Liver (tissue), 9 donors: ENCODE data around the gene RHEB. TPM values are rescaled to one million over a fixed set of nuclear protein-coding genes. Genes with fewer than 3 reads are reported as not detected.

ENCODE experiments used
- DNase-seq: peaks from one replicate; pipeline ENCODE4 v3.0.0-alpha.2; 2017; ENCODE audit warnings: low spot score
- H3K27ac ChIP-seq, 2 donors: one replicate each; pipeline ENCODE4 v1.7.0; 2013; ENCODE audit warnings: inconsistent platforms in 2 of 2, low read length in 2 of 2, control low read depth in 1 of 2, low read depth in 1 of 2, mild to moderate bottlenecking in 1 of 2
- H3K27me3 ChIP-seq, 4 donors: one replicate each; pipeline versions ENCODE4 v1.6.1 to v1.7.0; 2013; ENCODE audit warnings: low read length in 3 of 4, inconsistent platforms in 1 of 4, mild to moderate bottlenecking in 1 of 4, moderate library complexity in 1 of 4; ENCODE audit not compliant: control insufficient read depth in 4 of 4, insufficient read depth in 4 of 4
- H3K36me3 ChIP-seq, 4 donors: one replicate each; pipeline versions ENCODE4 v1.6.1 to v1.7.0; 2013; ENCODE audit warnings: low read length in 3 of 4, mild to moderate bottlenecking in 3 of 4, low read depth in 1 of 4, moderate library complexity in 1 of 4; ENCODE audit not compliant: control insufficient read depth in 4 of 4, insufficient read depth in 3 of 4
- H3K4me1 ChIP-seq, 4 donors: one replicate each; pipeline versions ENCODE4 v1.6.1 to v1.7.0; 2013; ENCODE audit warnings: low read length in 3 of 4, mild to moderate bottlenecking in 3 of 4, moderate library complexity in 1 of 4; ENCODE audit not compliant: control insufficient read depth in 4 of 4, insufficient read depth in 4 of 4
- H3K4me3 ChIP-seq, 3 donors: one replicate each; pipeline versions ENCODE4 v1.6.1 to v1.7.0; 2013; ENCODE audit warnings: low read length in 3 of 3, control low read depth in 1 of 3, low read depth in 1 of 3, mild to moderate bottlenecking in 1 of 3
- H3K9ac ChIP-seq, 2 donors: one replicate each; pipeline ENCODE4 v1.7.0; 2013; ENCODE audit warnings: low read length in 2 of 2, mild to moderate bottlenecking in 2 of 2, moderate library complexity in 2 of 2, control low read depth in 1 of 2, low read depth in 1 of 2
- H3K9me3 ChIP-seq, 4 donors: one replicate each; pipeline versions ENCODE4 v1.6.1 to v1.7.0; 2013; ENCODE audit warnings: low read length in 3 of 4; ENCODE audit not compliant: control insufficient read depth in 4 of 4
- ATF3 ChIP-seq: IDR thresholded peaks from 2 replicates; pipeline ENCODE4 v1.6.1; 2016; ENCODE audit warnings: antibody characterized with exemption
- FOXA1 ChIP-seq: IDR thresholded peaks from 2 replicates; pipeline ENCODE4 v1.6.1; 2016; ENCODE audit warnings: antibody characterized with exemption
- FOXA2 ChIP-seq: IDR thresholded peaks from 2 replicates; pipeline ENCODE4 v1.6.1; 2016; ENCODE audit warnings: antibody characterized with exemption
- GABPA ChIP-seq, 2 donors: IDR thresholded peaks in 1 of 2; conservative IDR thresholded peaks in 1 of 2; 2 replicates each; pipeline ENCODE4 v1.6.1; 2016; ENCODE audit warnings: antibody characterized with exemption in 2 of 2, mild to moderate bottlenecking in 1 of 2, moderate library complexity in 1 of 2
- HNF4A ChIP-seq, 2 donors: conservative IDR thresholded peaks; 2 replicates each; pipeline ENCODE4 v1.6.1; 2016; ENCODE audit warnings: antibody characterized with exemption in 2 of 2, mild to moderate bottlenecking in 2 of 2
- HNF4G ChIP-seq: IDR thresholded peaks from 2 replicates; pipeline ENCODE4 v1.6.1; 2016; ENCODE audit warnings: antibody characterized with exemption
- JUND ChIP-seq, 2 donors: IDR thresholded peaks; 2 replicates each; pipeline ENCODE4 v1.6.1; 2016; ENCODE audit warnings: antibody characterized with exemption in 2 of 2
- NR2F2 ChIP-seq: IDR thresholded peaks from 2 replicates; pipeline ENCODE4 v1.6.1; 2016; ENCODE audit warnings: antibody characterized with exemption
- RAD21 ChIP-seq, 2 donors: IDR thresholded peaks; 2 replicates each; pipeline ENCODE4 v1.6.1; 2016; ENCODE audit warnings: antibody characterized with exemption in 2 of 2, mild to moderate bottlenecking in 2 of 2
- REST ChIP-seq: IDR thresholded peaks from 2 replicates; pipeline ENCODE4 v1.6.1; 2016; ENCODE audit warnings: antibody characterized with exemption, mild to moderate bottlenecking
- RXRA ChIP-seq, 2 donors: IDR thresholded peaks; 2 replicates each; pipeline ENCODE4 v1.6.1; 2017 to 2018; ENCODE audit warnings: antibody characterized with exemption in 2 of 2, mild to moderate bottlenecking in 1 of 2
- SP1 ChIP-seq: IDR thresholded peaks from 2 replicates; pipeline ENCODE4 v1.6.1; 2018; ENCODE audit warnings: antibody characterized with exemption, mild to moderate bottlenecking
- TAF1 ChIP-seq: conservative IDR thresholded peaks from 2 replicates; pipeline ENCODE4 v1.6.1; 2016; ENCODE audit warnings: antibody characterized with exemption, mild to moderate bottlenecking
- YY1 ChIP-seq: IDR thresholded peaks from 2 replicates; pipeline ENCODE4 v1.6.1; 2016; ENCODE audit warnings: antibody characterized with exemption, mild to moderate bottlenecking
- WGBS: extraction: QIAGEN DNeasy Blood & Tissue Kit; methylation state at CpG from one replicate; pipeline ENCODE4 v1.1.7; 2013; 5-methylcytosine and 5-hydroxymethylcytosine counted together
- polyA plus RNA-seq, 2 donors: library from polyadenylated mRNA; stranded (reverse) in 1 of 2; unstranded in 1 of 2; fragments of 200-250 nt in 1 of 2; fragments of >200 nt in 1 of 2; fragmentation: Nextera tagmentation in 1 of 2; extraction: Ambion mirVana in 1 of 2; gene quantifications; one replicate each; pipeline versions ENCODE4 v1.2.1 to v1.2.3, GENCODE V29; 2013 to 2015
- total RNA-seq, 2 donors: library from RNA; depleted of rRNA; stranded (reverse); fragments of >200 nt; gene quantifications; one replicate each; pipeline ENCODE4 v1.2.3, GENCODE V29; 2014
- TF ChIP-seq, protein P1 (sequence below): IDR thresholded peaks from 2 replicates; pipeline ENCODE4 v1.6.1; 2016; ENCODE audit warnings: antibody characterized with exemption
- TF ChIP-seq, protein P2 (sequence below): IDR thresholded peaks from 2 replicates; pipeline ENCODE4 v1.6.1; 2016; ENCODE audit warnings: antibody characterized with exemption
- donor health status: healthy.
- donor health status: healthy.
- donor health status: healthy.
- donor health status: healthy.
- donor health status: healthy.

RHEB gene
- total and polyA plus RNA-seq, 4 donors = 29.5 to 59.0 (median 36.5) TPM

GRCh38 chr7:151542606-151543130 is 23.0 kb upstream of the RHEB start (continued):
- TF ChIP-seq, protein P1, sequence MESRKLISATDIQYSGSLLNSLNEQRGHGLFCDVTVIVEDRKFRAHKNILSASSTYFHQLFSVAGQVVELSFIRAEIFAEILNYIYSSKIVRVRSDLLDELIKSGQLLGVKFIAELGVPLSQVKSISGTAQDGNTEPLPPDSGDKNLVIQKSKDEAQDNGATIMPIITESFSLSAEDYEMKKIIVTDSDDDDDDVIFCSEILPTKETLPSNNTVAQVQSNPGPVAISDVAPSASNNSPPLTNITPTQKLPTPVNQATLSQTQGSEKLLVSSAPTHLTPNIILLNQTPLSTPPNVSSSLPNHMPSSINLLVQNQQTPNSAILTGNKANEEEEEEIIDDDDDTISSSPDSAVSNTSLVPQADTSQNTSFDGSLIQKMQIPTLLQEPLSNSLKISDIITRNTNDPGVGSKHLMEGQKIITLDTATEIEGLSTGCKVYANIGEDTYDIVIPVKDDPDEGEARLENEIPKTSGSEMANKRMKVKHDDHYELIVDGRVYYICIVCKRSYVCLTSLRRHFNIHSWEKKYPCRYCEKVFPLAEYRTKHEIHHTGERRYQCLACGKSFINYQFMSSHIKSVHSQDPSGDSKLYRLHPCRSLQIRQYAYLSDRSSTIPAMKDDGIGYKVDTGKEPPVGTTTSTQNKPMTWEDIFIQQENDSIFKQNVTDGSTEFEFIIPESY = no peak

DNA sequence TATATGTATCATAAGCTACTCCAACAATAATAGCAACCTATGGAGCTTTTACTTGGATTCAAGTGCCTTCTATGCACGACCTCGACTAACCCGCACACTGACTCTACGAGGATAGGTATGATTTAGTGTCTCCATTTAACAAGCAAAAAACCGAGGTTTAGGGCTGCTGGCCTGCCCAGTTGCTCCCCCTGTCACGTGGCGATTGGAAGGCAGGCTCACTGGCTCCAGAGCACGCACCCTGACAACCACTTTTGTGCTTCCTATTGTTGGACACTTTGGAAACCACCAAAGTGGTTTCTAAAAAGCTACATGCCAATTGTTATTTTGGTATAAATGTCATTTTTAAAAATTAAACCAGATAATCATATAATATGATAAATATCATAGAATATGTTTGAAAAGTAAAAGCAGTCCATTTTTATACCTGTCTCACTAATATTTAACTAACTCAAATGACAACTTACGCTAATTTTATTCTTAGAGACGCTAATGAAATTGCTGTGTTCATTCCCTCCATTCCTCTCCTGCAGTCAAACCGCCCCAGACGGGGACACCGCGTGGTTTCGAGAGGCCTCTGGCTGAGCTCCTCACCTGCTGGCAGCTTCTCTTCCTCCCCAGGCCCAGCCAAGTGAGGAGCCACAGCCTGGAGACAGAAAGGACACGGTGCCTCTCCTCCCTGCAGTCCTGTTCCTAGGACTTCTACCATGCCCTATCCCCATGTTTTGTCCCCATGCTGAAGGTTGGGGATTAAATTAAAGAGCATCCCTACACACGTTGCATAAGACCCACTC is 22.2 kb upstream of the RHEB start:
- H3K27ac ChIP-seq = no peak overlapping the region
- H3K9ac ChIP-seq = no peak overlapping the region
- H3K27me3 ChIP-seq = no peaks in the 10 kb centered on the region
- H3K4me3 ChIP-seq = no peak overlapping the region
- DNase-seq = no peak
- TF ChIP-seq, protein P1 = no peak
- TF ChIP-seq SP1 (no peak), YY1 (no peak), RXRA (IDR thresholded peaks at IDR 0.05) (no peak), TAF1 (no peak), JUND (IDR thresholded peaks at IDR 0.05) (no peak), REST (no peak), FOXA2 (no peak), HNF4G (no peak)
- H3K36me3 ChIP-seq = no peaks in the 10 kb centered on the region
- no peaks in the 10 kb centered on the region for H3K4me1 ChIP-seq
- H3K9me3 ChIP-seq = no peaks in the 10 kb centered on the region
- 90% methylated on average over 17 of the region's 17 CpGs for WGBS

GRCh38 chr7:151540146-151540545 is 20.5 kb upstream of the RHEB start:
- Histone ChIP-seq H3K9me3 (no peaks in the 10 kb centered on the region), H3K36me3 (no peaks in the 10 kb centered on the region), H3K27ac (no peak overlapping the region), H3K4me1 (no peaks in the 10 kb centered on the region), H3K4me3 (no peak overlapping the region), H3K9ac (no peak overlapping the region), H3K27me3 (no peaks in the 10 kb centered on the region)
- WGBS = 99% methylated on average over 4 of the region's 4 CpGs
- no peak for DNase-seq
- TF ChIP-seq HNF4G (no peak), YY1 (no peak), SP1 (no peak), RAD21 (IDR thresholded peaks at IDR 0.05) (no peak), FOXA1 (no peak), JUND (IDR thresholded peaks at IDR 0.05) (no peak), FOXA2 (no peak), TAF1 (no peak), GABPA (IDR thresholded peaks at IDR 0.05 in 1 of 2, conservative IDR thresholded peaks at IDR 0.05 in 1 of 2) (no peak), NR2F2 (no peak), ATF3 (no peak), HNF4A (conservative IDR thresholded peaks at IDR 0.05) (no peak)
- TF ChIP-seq, protein P1 = no peak
- TF ChIP-seq, protein P2, sequence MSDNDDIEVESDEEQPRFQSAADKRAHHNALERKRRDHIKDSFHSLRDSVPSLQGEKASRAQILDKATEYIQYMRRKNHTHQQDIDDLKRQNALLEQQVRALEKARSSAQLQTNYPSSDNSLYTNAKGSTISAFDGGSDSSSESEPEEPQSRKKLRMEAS = no peak
